SK-N-SH (cell line): ENCODE data around the gene ATP4A. TPM values are rescaled to one million over a fixed set of nuclear protein-coding genes. Genes with fewer than 3 reads are reported as not detected.
"Not testable (repeated sequence)": the region's sequence is repeated elsewhere in the genome, so short reads cannot be mapped to it uniquely, and the experiment has no call there.

Experiments
- CTCF ChIA-PET: fragments of 300-600, 350-600 bp; formaldehyde crosslinking; extraction: SDS; loops from one replicate; lab custom pipeline; 2021; lab: Yijun Ruan, JAX
- POLR2A ChIA-PET: fragments of 350-600 bp; sonication (Branson Sonifier 250); formaldehyde crosslinking; extraction: SDS; loops from one replicate; lab custom pipeline; 2020; ENCODE audit warnings: antibody characterized with exemption, inconsistent platforms; lab: Yijun Ruan, JAX
- DNase-seq: peaks from one replicate; pipeline ENCODE4 v3.0.0; 2012
- H2AFZ ChIP-seq: fragments of 200-600 bp; sonication (generic); 2 replicates; pipeline ENCODE4 v1.8.1; 2016; ENCODE audit warnings: antibody characterized with exemption, mild to moderate bottlenecking, low read depth
- H3F3A ChIP-seq: fragments of 200-600 bp; sonication (generic); replicated peaks from 2 replicates; pipeline ENCODE3; 2016; ENCODE audit warnings: antibody characterized with exemption, mild to moderate bottlenecking; ENCODE audit not compliant: insufficient read depth
- H3K27ac ChIP-seq, 2 experiments: fragments of 200-500 bp in 1 of 2; fragments of 200-600 bp in 1 of 2; sonication (Bioruptor generic) in 1 of 2; sonication (generic), shearing (Covaris generic) in 1 of 2; 2 replicates each; pipeline versions ENCODE4 v1.5.1 to v1.6.1; 2014 to 2016; ENCODE audit warnings: low read depth in 2 of 2, inconsistent platforms in 1 of 2, low read length in 1 of 2, mild to moderate bottlenecking in 1 of 2, mixed read lengths in 1 of 2
- H3K27me3 ChIP-seq: fragments of 200-600 bp; sonication (generic), shearing (Covaris generic); 2 replicates; pipeline ENCODE4 v1.6.1; 2016; ENCODE audit warnings: mixed run types; ENCODE audit not compliant: insufficient read depth
- H3K36me3 ChIP-seq, 2 experiments: fragments of 200-500 bp in 1 of 2; fragments of 200-600 bp in 1 of 2; sonication (Bioruptor generic) in 1 of 2; sonication (generic) in 1 of 2; replicated peaks in 1 of 2; 2 replicates each; pipeline versions ENCODE3 to v1.5.1; 2014 to 2016; ENCODE audit warnings: low read length in 1 of 2, mild to moderate bottlenecking in 1 of 2; ENCODE audit not compliant: insufficient read depth in 2 of 2, control insufficient read depth in 1 of 2
- H3K4me1 ChIP-seq, 2 experiments: fragments of 200-500 bp in 1 of 2; fragments of 200-600 bp in 1 of 2; sonication (Bioruptor generic) in 1 of 2; sonication (generic), shearing (Covaris generic) in 1 of 2; 2 replicates each; pipeline versions ENCODE4 v1.5.1 to v1.6.1; 2014 to 2016; ENCODE audit warnings: low read depth in 1 of 2, low read length in 1 of 2, mixed run types in 1 of 2; ENCODE audit not compliant: insufficient read depth in 2 of 2, control insufficient read depth in 1 of 2
- H3K4me2 ChIP-seq: fragments of 200-600 bp; sonication (generic), shearing (Covaris generic); 2 replicates; pipeline ENCODE4 v1.6.1; 2017; ENCODE audit warnings: mixed run types
- H3K4me3 ChIP-seq, 2 experiments: fragments of 200-500 bp in 1 of 2; fragments of 200-600 bp in 1 of 2; sonication (Bioruptor generic) in 1 of 2; sonication (generic), shearing (Covaris generic) in 1 of 2; 2 replicates each; pipeline versions ENCODE4 v1.5.1 to v1.8.1; 2014 to 2016; ENCODE audit warnings: low read depth in 2 of 2, inconsistent platforms in 1 of 2, low read length in 1 of 2, mild to moderate bottlenecking in 1 of 2, mixed read lengths in 1 of 2, moderate library complexity in 1 of 2
- H3K79me2 ChIP-seq: fragments of 200-600 bp; sonication (generic); 2 replicates; pipeline ENCODE4 v1.8.1; 2017; ENCODE audit warnings: mild to moderate bottlenecking; ENCODE audit not compliant: insufficient read depth
- H3K9ac ChIP-seq: fragments of 200-600 bp; sonication (generic); 2 replicates; pipeline ENCODE4 v1.6.1; 2017; ENCODE audit warnings: mixed run types
- H3K9me2 ChIP-seq: fragments of 200-600 bp; sonication (generic); 2 replicates; pipeline ENCODE4 v1.6.1; 2017; ENCODE audit warnings: mixed run types
- H3K9me3 ChIP-seq: fragments of 200-600 bp; sonication (generic); 2 replicates; pipeline ENCODE4 v1.6.1; 2017; ENCODE audit warnings: mixed run types, mild to moderate bottlenecking, moderate library complexity
- H4K20me1 ChIP-seq: fragments of 200-600 bp; sonication (generic); 2 replicates; pipeline ENCODE4 v1.6.1; 2017; ENCODE audit warnings: mild to moderate bottlenecking, mixed run types; ENCODE audit not compliant: insufficient read depth
- FOSL2 ChIP-seq: IDR thresholded peaks from 2 replicates; pipeline ENCODE4 v1.4.0; 2012; ENCODE audit warnings: low read depth, mild to moderate bottlenecking, moderate library complexity, borderline replicate concordance
- FOXJ3 ChIP-seq: sonication (generic); formaldehyde crosslinking; IDR thresholded peaks from 2 replicates; pipeline ENCODE4 v1.5.1; 2020; ENCODE audit warnings: mild to moderate bottlenecking, missing genetic modification reagents
- GABPA ChIP-seq: IDR thresholded peaks from 2 replicates; pipeline ENCODE4 v1.4.0; 2012; ENCODE audit warnings: low read depth, mild to moderate bottlenecking
- GATA2 ChIP-seq: sonication (generic); formaldehyde crosslinking; IDR thresholded peaks from 2 replicates; pipeline ENCODE4 v1.5.0; 2020; ENCODE audit warnings: mild to moderate bottlenecking, missing genetic modification reagents
- IRF3 ChIP-seq: fragments of 150-350 bp; IDR thresholded peaks from 2 replicates; pipeline ENCODE4 v1.6.1; 2016; ENCODE audit warnings: mild to moderate bottlenecking, low read depth, low read length
- NFIC ChIP-seq: IDR thresholded peaks from 2 replicates; pipeline ENCODE4 v1.4.0; 2012; ENCODE audit warnings: borderline replicate concordance
- NRF1 ChIP-seq: IDR thresholded peaks from 2 replicates; pipeline ENCODE4 v1.6.1; 2012; ENCODE audit warnings: low read depth, mild to moderate bottlenecking, low read length
- POLR2AphosphoS5 ChIP-seq: IDR thresholded peaks from 2 replicates; pipeline ENCODE4 v1.6.1; 2012; ENCODE audit warnings: low read depth, low read length
- RAD21 ChIP-seq: IDR thresholded peaks from 2 replicates; pipeline ENCODE4 v1.6.1; 2012; ENCODE audit warnings: mild to moderate bottlenecking, low read length
- REST ChIP-seq: IDR thresholded peaks from 2 replicates; pipeline ENCODE4 v1.6.1; 2012; ENCODE audit warnings: mild to moderate bottlenecking, low read depth, low read length, moderate library complexity
- SIN3A ChIP-seq: IDR thresholded peaks from 2 replicates; pipeline ENCODE4 v1.6.1; 2012; ENCODE audit warnings: low read depth, mild to moderate bottlenecking, low read length, moderate library complexity, borderline replicate concordance
- TCF12 ChIP-seq: IDR thresholded peaks from 2 replicates; pipeline ENCODE4 v1.4.0; 2012
- TEAD4 ChIP-seq: IDR thresholded peaks from 2 replicates; pipeline ENCODE4 v1.4.0; 2012; ENCODE audit warnings: mild to moderate bottlenecking, borderline replicate concordance; ENCODE audit not compliant: insufficient read depth
- YY1 ChIP-seq: IDR thresholded peaks from 2 replicates; pipeline ENCODE4 v1.4.0; 2012; ENCODE audit warnings: low read depth, mild to moderate bottlenecking
- ZBTB33 ChIP-seq: IDR thresholded peaks from 2 replicates; pipeline ENCODE4 v1.4.0; 2012; ENCODE audit warnings: low read depth, borderline replicate concordance
- WGBS: methylation state at CpG from one replicate; pipeline ENCODE4 v1.1.6; 2017; ENCODE audit warnings: low lambda C conversion rate; 5-methylcytosine and 5-hydroxymethylcytosine counted together
- polyA plus RNA-seq, 3 experiments: library from polyadenylated mRNA; depleted of rRNA; stranded (reverse); fragments of >200 nt; gene quantifications; 2 replicates each; pipeline ENCODE4 v1.2.3, GENCODE V29; 2012
- TF ChIP-seq, protein P1 (sequence below): IDR thresholded peaks from 2 replicates; pipeline ENCODE4 v1.4.0; 2012; ENCODE audit warnings: low read depth

The ATP4A gene
- polyA plus RNA-seq, 1 of the 3 experiments (the other 2 are of a cell fraction): not detected

GRCh38 chr19:35608251-35608650, 44.8 kb upstream of the ATP4A start:
- Histone ChIP-seq H3K79me2 (no peaks in the 10 kb centered on the region), H3K9ac (no peak overlapping the region), H3K4me1 (peaks cover 0 to 9% of the 10 kb centered on the region in 2 experiments; a peak in 1 of 4 replicates), H2AFZ (no peak overlapping the region), H3K9me3 (0 out of 2 replicates have a peak, but pooled peaks cover 4% of the 10 kb centered on the region), H3K36me3 (no peaks in the 10 kb centered on the region), H4K20me1 (no peaks in the 10 kb centered on the region), H3K9me2 (no peaks in the 10 kb centered on the region), H3K4me2 (no peak overlapping the region), H3K4me3 (no peak overlapping the region), H3F3A (no peaks in the 10 kb centered on the region), H3K27me3 (peaks cover 2% of the 10 kb centered on the region; the same call in 1 of the 2 replicates), H3K27ac (no peak overlapping the region)
- 0% methylated on average over 2 of the region's 2 CpGs for WGBS
- TF ChIP-seq FOSL2: no peak
- TF ChIP-seq NFIC: no peak
- TF ChIP-seq, protein P1, sequence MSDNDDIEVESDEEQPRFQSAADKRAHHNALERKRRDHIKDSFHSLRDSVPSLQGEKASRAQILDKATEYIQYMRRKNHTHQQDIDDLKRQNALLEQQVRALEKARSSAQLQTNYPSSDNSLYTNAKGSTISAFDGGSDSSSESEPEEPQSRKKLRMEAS: no peak
- no peak for DNase-seq
- CTCF ChIA-PET: interaction anchor here (0.6 to 2.1 kb wide), 4 partner anchors 52 to 280 kb away, joined by 3 to 5 read pairs (median 4); no protein-coding TSS in a partner anchor
- POLR2A ChIA-PET: no interaction called here

- Histone ChIP-seq H3K27ac (no peak overlapping the region), H3K9ac (no peak overlapping the region), H3K9me3 (0 out of 2 replicates have a peak, but pooled peaks cover 4% of the 10 kb centered on the region), H3F3A (no peaks in the 10 kb centered on the region), H3K4me1 (peaks cover 0 to 4% of the 10 kb centered on the region in 2 experiments; a peak in 1 of 4 replicates), H4K20me1 (no peaks in the 10 kb centered on the region), H3K36me3 (no peaks in the 10 kb centered on the region), H3K4me2 (no peak overlapping the region), H3K9me2 (no peaks in the 10 kb centered on the region), H3K27me3 (peaks cover 8% of the 10 kb centered on the region; the same call in 1 of the 2 replicates), H3K4me3 (no peak overlapping the region), H3K79me2 (no peaks in the 10 kb centered on the region), H2AFZ (no peak overlapping the region)
- CTCF ChIA-PET: interaction anchor here (1.1 to 2.1 kb wide), 3 partner anchors 52 to 97 kb away, joined by 3 to 5 read pairs (median 5); no protein-coding TSS in a partner anchor
- WGBS: 13% methylated on average over 3 of the region's 3 CpGs
- TF ChIP-seq YY1 (no peak), GATA2 (CRISPR knock-in tag) (no peak), NFIC (no peak), SIN3A (no peak), REST (no peak), TCF12 (no peak), GABPA (no peak), IRF3 (no peak), NRF1 (no peak), RAD21 (no peak), POLR2AphosphoS5 (no peak), FOSL2 (no peak), FOXJ3 (CRISPR knock-in tag) (no peak), TEAD4 (no peak), ZBTB33 (no peak)
- POLR2A ChIA-PET: no interaction called here
- DNase-seq: no peak
Observed at GRCh38 chr19:35607661-35608060, 44.2 kb upstream of the ATP4A start.

DNA sequence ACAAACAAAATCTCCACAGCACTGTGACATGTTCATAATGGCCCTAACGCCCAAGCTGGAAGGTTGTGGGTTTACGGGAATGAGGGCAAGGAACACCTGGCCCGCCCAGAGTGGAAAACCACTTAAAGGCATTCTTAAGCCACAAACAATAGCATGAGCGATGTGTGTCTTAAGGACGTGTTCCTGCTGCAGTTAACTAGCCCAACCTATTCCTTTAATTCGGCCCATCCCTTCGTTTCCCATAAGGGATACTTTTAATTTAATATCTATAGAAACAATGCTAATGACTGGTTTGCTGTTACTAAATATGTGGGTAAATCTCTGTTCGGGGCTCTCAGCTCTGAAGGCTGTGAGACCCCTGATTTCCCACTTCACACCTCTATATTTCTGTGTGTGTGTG, 43.7 kb upstream of the ATP4A start:
- H3K36me3 ChIP-seq, H3K4me3 ChIP-seq, H4K20me1 ChIP-seq, H2AFZ ChIP-seq, H3K9ac ChIP-seq, H3K79me2 ChIP-seq, POLR2A ChIA-PET, H3K4me1 ChIP-seq, H3K9me2 ChIP-seq, H3K27ac ChIP-seq, H3K9me3 ChIP-seq, H3F3A ChIP-seq, DNase-seq, H3K4me2 ChIP-seq: not testable (repeated sequence)
- H3K27me3 ChIP-seq: peaks cover 13% of the 10 kb centered on the region; the same call in 1 of the 2 replicates
- WGBS: 19% methylated on average over 8 of the region's 8 CpGs
- CTCF ChIA-PET: interaction anchor here (1.3 to 2.1 kb wide), 3 partner anchors 51 to 96 kb away, joined by 3 to 5 read pairs (median 5); no protein-coding TSS in a partner anchor
